GM19035 (cell line): ENCODE measurements around the gene SIAH2.
A peak's percentile ranks its signal among the peaks of the same experiment; 100 is the strongest.

Experiments used
- ATAC-seq: cut with Tn5 transposase; IDR thresholded peaks from one replicate; pipeline ENCODE4 v1.9.1; 2021; ENCODE audit not compliant: unreplicated experiment

The SIAH2 gene

GRCh38 chr3:150736316-150736719, 26.7 kb downstream of the SIAH2 start:
- ATAC-seq, result no peak

GRCh38 chr3:150734795-150735119, 28.2 kb downstream of the SIAH2 start:
- no peak for ATAC-seq

GRCh38 chr3:150733936-150734794, 28.8 kb downstream of the SIAH2 start:
- no peak for ATAC-seq

GRCh38 chr3:150733373-150733935, 29.5 kb downstream of the SIAH2 start:
- ATAC-seq, result no peak

GRCh38 chr3:150729682-150730360, 33.1 kb downstream of the SIAH2 start:
- ATAC-seq, result no peak

GRCh38 chr3:150727653-150728502, 35.1 kb downstream of the SIAH2 start:
- ATAC-seq, result no peak

GRCh38 chr3:150725548-150725947, 37.4 kb downstream of the SIAH2 start:
- ATAC-seq, result no peak

- no peak for ATAC-seq
These were observed 39.0 kb downstream of the SIAH2 start for GRCh38 chr3:150723946-150724345.

- ATAC-seq, result no peak
These were observed 40.7 kb downstream of the SIAH2 start for GRCh38 chr3:150722267-150722666.

GRCh38 chr3:150721285-150722130, 41.5 kb downstream of the SIAH2 start:
- peak; percentile 77 for ATAC-seq

GRCh38 chr3:150720444-150720843, 42.5 kb downstream of the SIAH2 start:
- ATAC-seq, result no peak

- ATAC-seq, result no peak
These were observed 52.9 kb downstream of the SIAH2 start for GRCh38 chr3:150710097-150710496.

- peak; percentile 98 for ATAC-seq
These were observed 59.1 kb downstream of the SIAH2 start, which contains the start of gene ERICH6 for GRCh38 chr3:150703756-150704344. ERICH6 (minus strand) TSS chr3:150703920; CDS start chr3:150703898, 22 bp downstream.

- ATAC-seq, result peak; percentile 44
These were observed 59.6 kb downstream of the SIAH2 start for GRCh38 chr3:150703299-150703755.

GRCh38 chr3:150699068-150699639, 63.8 kb downstream of the SIAH2 start:
- no peak for ATAC-seq

- ATAC-seq, result no peak
These were observed 65.3 kb downstream of the SIAH2 start for GRCh38 chr3:150697646-150698045.

GRCh38 chr3:150691414-150692040, 71.4 kb downstream of the SIAH2 start:
- no peak for ATAC-seq
